Caki2 (cell line): ENCODE measurements around the gene RAPGEF1. TPM values are rescaled to one million over a fixed set of nuclear protein-coding genes. Genes with fewer than 3 reads are reported as not detected.
A peak's percentile ranks its signal among the peaks of the same experiment; 100 is the strongest.
"Not testable (repeated sequence)": the region's sequence is repeated elsewhere in the genome, so short reads cannot be mapped to it uniquely, and the experiment has no call there.

ENCODE experiments used
- DNase-seq: peaks from one replicate; pipeline ENCODE4 v3.0.0-alpha.2; 2015; ENCODE audit warnings: low read depth
- in situ Hi-C: cut with HindIII; loops from 2 replicates; pipeline ENCODE4 v1.10.0; 2016; ENCODE audit warnings: low sequenced_read_pairs, low pct_unique_long_range_greater_than_20kb, mixed read lengths
- total RNA-seq: library from RNA; depleted of rRNA; stranded (reverse); fragments of >200 nt; shearing (Covaris generic); gene quantifications from 2 replicates; pipeline ENCODE4 v1.2.3, GENCODE V29; 2014; ENCODE audit warnings: low replicate concordance

Gene RAPGEF1
- total RNA-seq, 1 experiment from 2014 or later: 15.1 TPM

DNA sequence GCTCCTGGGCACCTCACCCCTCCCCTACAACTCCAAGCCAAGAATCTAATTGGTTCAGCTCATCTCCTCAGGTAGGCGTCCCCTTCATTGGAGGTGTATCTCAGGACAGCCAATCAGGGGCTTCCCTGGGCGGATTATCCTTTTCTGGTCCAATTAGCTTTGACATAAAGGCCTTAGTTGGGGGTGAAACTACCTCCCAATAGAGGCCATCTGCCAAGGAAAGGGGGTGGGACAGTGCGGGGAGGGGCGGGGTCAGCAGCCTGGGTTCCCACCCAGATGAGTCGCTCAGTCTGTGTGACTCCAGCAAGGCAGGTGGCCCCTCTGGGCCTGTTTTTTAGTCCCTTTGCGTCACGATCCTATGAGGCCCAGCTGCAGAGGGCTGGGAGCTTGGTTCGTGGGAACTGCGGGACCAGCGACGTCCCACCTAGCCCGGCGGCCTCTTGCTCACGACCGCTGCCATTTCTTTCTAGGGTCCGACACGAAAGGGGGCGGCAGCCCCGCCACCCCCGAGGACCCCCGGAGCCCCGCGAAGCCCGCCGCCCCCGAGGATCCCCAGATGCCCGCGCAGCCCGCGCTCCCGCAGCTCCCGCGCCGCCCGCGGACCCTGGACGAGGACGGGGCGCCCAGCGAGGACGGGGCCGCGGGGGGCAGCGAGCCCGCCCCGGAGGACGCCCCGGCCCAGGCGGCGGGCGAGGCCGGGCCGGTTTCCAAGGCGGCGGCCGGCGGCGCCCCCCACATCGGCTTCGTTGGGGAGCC, 185.6 kb downstream of the RAPGEF1 start:
- no peak for DNase-seq
- in situ Hi-C loops: no loop called here

GRCh38 chr9:131552030-131552429, 187.8 kb downstream of the RAPGEF1 start:
- in situ Hi-C loops: no loop called here

DNA sequence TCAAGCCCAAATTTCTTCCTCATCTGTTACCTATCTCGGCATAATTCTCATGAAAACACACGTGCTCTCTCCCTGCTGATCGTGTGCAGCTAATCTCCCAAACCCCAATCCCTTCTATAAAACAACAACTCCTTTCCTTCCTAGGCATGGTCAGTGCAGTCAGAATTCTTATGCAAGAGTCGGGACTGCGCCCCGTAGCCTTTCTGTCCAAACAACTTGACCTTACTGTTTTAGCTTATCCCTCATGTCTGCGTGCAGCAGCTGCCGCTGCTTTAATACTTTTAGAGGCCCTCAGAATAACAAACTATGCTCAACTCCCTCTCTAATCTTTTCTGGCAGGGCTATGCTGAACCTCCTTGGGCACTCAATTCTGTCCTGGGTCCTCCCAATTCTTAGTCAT, 189.4 kb downstream of the RAPGEF1 start:
- DNase-seq, in situ Hi-C loops: not testable (repeated sequence)

More at GRCh38 chr9:131552030-131552429, 187.8 kb downstream of the RAPGEF1 start:
- DNase-seq: no peak

DNA sequence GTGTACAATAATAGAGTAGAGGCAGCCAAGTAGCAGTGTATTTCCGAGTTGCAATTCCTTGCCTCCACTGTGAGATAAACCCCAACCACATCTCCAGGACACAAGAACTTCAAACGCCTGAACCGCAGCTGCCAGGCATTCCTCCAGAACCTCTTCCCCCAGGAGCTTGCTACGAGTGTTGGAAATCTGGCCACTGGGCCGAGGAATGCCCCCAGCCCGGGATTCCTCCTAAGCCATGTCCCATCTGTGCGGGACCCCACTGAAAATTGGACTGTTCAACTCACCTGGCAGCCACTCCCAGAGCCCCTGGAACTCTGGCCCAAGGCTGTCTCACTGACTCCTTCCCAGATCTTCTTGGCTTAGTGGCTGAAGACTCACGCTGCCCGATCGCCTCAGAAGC, 190.7 kb downstream of the RAPGEF1 start:
- in situ Hi-C loops, DNase-seq: not testable (repeated sequence)

- DNase-seq: no peak
- in situ Hi-C loops: no loop called here
Measured at GRCh38 chr9:131546336-131547084, 193.4 kb downstream of the RAPGEF1 start.

DNA sequence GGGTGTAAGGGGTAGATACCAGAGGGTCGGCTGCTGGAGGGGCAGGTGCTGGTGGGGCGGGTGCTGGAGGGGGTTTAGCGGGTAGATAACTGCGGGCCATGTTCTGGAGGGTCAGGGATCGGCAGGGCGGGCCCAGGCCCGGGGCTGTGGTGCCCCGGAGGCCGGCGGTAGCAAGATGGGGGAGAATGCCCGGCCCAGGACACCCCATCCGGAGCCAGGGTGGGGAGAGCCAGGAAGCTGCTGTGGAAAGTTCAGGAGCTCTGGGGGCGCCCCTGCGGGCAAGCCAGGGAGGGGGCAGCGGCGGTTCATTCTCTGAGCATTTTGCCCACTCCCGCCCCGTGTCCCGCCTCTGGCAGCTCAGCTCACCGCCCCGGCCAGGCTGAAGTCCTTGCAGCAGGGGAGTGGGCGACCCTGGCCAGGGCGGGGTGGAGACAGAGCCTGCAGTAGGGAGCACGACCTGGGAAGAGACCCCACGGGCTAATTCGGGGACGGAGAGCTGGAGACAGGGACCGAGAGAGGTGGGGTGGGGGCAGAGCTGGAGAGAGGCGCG, 194.0 kb downstream of the RAPGEF1 start:
- DNase-seq: no peak
- in situ Hi-C loops: no loop called here

DNA sequence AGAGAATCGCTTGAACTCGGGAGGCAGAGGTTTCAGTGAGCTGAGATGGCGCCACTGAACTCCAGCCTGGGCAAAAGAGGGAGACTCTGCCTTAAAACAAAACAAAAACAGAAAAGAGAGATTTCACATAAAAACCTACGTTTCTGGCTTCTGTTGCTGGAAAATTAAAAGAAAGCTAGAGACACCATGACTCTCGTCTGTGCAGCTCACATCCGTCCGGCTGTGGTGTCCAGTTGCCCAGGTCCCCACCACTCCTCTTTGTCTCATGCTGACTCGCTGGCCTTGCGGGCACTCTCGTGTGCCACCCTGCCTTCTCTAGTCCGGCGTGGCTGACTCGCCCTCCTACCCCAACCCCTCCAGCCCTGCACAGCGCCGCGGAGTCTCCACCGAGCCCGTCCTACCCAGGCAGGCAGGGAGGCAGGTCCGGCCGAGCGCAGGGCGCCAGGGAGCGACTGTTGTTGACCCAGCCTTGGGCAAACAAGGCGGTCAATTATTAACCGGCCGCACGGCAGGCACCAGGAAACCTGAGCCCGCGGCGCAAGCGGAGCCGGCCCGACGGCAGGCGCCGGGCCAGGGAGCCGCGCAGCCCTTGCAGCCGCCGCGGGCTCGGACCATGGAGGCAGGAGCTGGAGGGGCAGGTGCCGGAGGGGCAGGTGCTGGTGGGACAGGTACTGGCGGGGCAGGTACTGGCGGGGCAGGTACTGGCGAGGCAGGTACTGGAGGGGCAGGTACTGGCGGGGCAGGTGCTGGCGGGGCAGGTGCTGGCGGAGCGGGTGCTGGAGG, 194.7 kb downstream of the RAPGEF1 start, which contains the start of gene PRRT1B:
Gene PRRT1B, plus strand, starts transcription at position 521 of the 783 bp plus-strand sequence. Its CDS starts 93 bp downstream, at position 614.
- in situ Hi-C loops: no loop called here
- peak; percentile 73 for DNase-seq

DNA sequence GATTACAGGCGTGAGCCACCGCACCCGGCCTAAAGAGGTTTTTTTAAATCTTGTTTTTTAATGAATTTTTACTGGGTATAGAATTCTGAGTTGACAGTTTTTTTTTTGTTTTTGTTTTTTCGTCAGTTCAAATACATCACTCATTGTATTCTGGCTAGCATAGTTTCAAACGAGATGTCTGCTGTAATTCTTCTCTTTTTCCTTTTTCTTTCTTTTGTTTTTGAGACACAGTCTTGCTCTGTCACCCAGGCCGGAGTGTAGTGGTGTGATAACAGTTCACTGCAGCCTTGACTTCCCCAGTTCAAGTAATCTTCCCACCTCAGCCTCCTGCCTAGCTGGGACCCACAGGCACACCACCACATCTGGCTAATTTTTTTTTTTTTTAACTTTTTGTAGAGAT, 196.7 kb downstream of the RAPGEF1 start:
- DNase-seq: no peak
- in situ Hi-C loops: no loop called here

GRCh38 chr9:131539223-131539923, 200.5 kb downstream of the RAPGEF1 start:
- in situ Hi-C loops: no loop called here
- no peak for DNase-seq

DNA sequence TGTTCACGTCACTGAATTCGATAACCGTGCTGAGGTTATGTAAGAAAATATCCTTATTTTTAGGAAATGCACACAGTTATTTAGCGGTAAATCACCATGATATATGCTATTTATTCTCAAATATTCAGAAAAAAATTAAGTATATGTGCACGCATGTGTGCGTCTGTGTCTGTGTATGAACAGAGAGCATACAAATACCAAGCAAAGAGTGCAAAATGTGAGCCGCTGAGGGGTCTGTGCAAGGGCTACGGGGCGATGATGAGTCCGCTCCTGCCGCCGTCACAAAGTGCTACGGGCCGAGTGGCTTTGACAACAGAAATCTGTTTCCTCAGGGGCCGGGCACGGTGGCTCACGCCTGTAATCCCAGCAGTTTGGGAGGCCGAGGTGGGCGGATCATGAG, 201.9 kb downstream of the RAPGEF1 start:
- in situ Hi-C loops: no loop called here
- DNase-seq: no peak

GRCh38 chr9:131534721-131535237, 205.1 kb downstream of the RAPGEF1 start:
- in situ Hi-C loops: no loop called here
- no peak for DNase-seq

- in situ Hi-C loops: no loop called here
Measured at GRCh38 chr9:131530920-131531832, 208.7 kb downstream of the RAPGEF1 start, which contains the start of gene UCK1. Gene UCK1, minus strand, starts transcription at chr9:131531263. Its CDS starts 89 bp downstream, at chr9:131531174.

GRCh38 chr9:131530546-131530919, 209.3 kb downstream of the RAPGEF1 start:
- in situ Hi-C loops: no loop called here
- no peak for DNase-seq

More at GRCh38 chr9:131530920-131531832, 208.7 kb downstream of the RAPGEF1 start, which contains the start of gene UCK1:
- peak; percentile 64 for DNase-seq

GRCh38 chr9:131529597-131530545, 210.0 kb downstream of the RAPGEF1 start:
- in situ Hi-C loops: no loop called here
- no peak for DNase-seq

GRCh38 chr9:131528886-131529505, 210.9 kb downstream of the RAPGEF1 start:
- DNase-seq: no peak

More at GRCh38 chr9:131528886-131529505, 210.9 kb downstream of the RAPGEF1 start:
- in situ Hi-C loops: no loop called here
